HepG2 (cell line): Measurements from ENCODE around the gene ANO2. TPM values are rescaled to one million over a fixed set of nuclear protein-coding genes. Genes with fewer than 3 reads are reported as not detected.

ENCODE experiments used
- ATAC-seq: fragments of 200-7000 bp; cut with Tn5 transposase; 3 replicates; pipeline ENCODE4 v1.9.1; 2020; ENCODE audit warnings: mild to moderate bottlenecking, moderate library complexity
- BruUV-seq: library from RNA; stranded (reverse); fragments of 400-500 nt; replicated peaks from 2 replicates; lab custom pipeline; 2021; lab: Mats Ljungman, UMichigan
- CTCF ChIA-PET: fragments of 300-600 bp; formaldehyde crosslinking; extraction: SDS; loops from one replicate; lab custom pipeline; 2021; ENCODE audit warnings: low total read pairs, inconsistent platforms, low intra/inter-chr PET ratio; lab: Yijun Ruan, JAX
- POLR2A ChIA-PET: fragments of 350-600 bp; sonication (Branson Sonifier 250); formaldehyde crosslinking; loops from one replicate; lab custom pipeline; 2020; ENCODE audit warnings: antibody characterized with exemption, inconsistent platforms; lab: Yijun Ruan, JAX
- DNase-seq: peaks from one replicate; pipeline ENCODE4 v3.0.0-alpha.2; 2015; ENCODE audit warnings: low spot score
- FAIRE-seq: peaks from 3 replicates; lab custom pipeline; 2011; peaks lifted over from hg19 to GRCh38; lab: Jason Lieb, UNC
- H2AFZ ChIP-seq: one replicate; pipeline ENCODE4 v1.6.1; 2011; ENCODE audit warnings: low read length, inconsistent platforms
- H3K27ac ChIP-seq: fragments of 300-600 bp; 3 replicates; pipeline ENCODE4 v1.8.0; 2011; ENCODE audit warnings: mixed run types, mild to moderate bottlenecking, mixed read lengths, low read length, inconsistent platforms; ENCODE audit not compliant: insufficient read depth; ENCODE audit errors: extremely low read length
- H3K27me3 ChIP-seq, 2 experiments: fragments of 200-600 bp in 1 of 2; 2 replicates in 1 of 2; 3 replicates in 1 of 2; pipeline versions ENCODE4 v1.6.0 to v1.8.0; 2011; ENCODE audit warnings: low read length in 2 of 2, mild to moderate bottlenecking in 2 of 2, moderate library complexity in 2 of 2, inconsistent platforms in 1 of 2; ENCODE audit not compliant: insufficient read depth in 2 of 2, control insufficient read depth in 1 of 2
- H3K36me3 ChIP-seq, 2 experiments: fragments of 200-600 bp in 1 of 2; replicated peaks in 1 of 2; 2 replicates in 1 of 2; 3 replicates in 1 of 2; pipeline versions ENCODE4 v1.5.1 to v1.8.0; 2011; ENCODE audit warnings: low read length in 2 of 2, inconsistent platforms in 1 of 2; ENCODE audit not compliant: insufficient read depth in 2 of 2, control insufficient read depth in 1 of 2
- H3K4me1 ChIP-seq: 2 replicates; pipeline ENCODE4 v1.5.1; 2012; ENCODE audit warnings: low read length, inconsistent platforms; ENCODE audit not compliant: insufficient read depth
- H3K4me2 ChIP-seq: 2 replicates; pipeline ENCODE4 v1.6.0; 2011; ENCODE audit warnings: low read depth, low read length, inconsistent platforms
- H3K4me3 ChIP-seq, 3 experiments: fragments of 200-600 bp in 1 of 3; sonication (generic), shearing (Covaris generic) in 1 of 3; replicated peaks in 1 of 3; 2 replicates each; pipeline ENCODE4 v1.5.1; 2011 to 2016; ENCODE audit warnings: low read length in 3 of 3, inconsistent platforms in 2 of 3, low read depth in 2 of 3, mild to moderate bottlenecking in 2 of 3, control low read depth in 1 of 3, mixed read lengths in 1 of 3; ENCODE audit not compliant: insufficient read depth in 1 of 3
- H3K79me2 ChIP-seq: one replicate; pipeline ENCODE4 v1.6.1; 2011; ENCODE audit warnings: low read length, inconsistent platforms; ENCODE audit not compliant: insufficient read depth
- H3K9ac ChIP-seq: 2 replicates; pipeline ENCODE4 v1.6.0; 2011; ENCODE audit warnings: mild to moderate bottlenecking, low read depth, low read length, inconsistent platforms; ENCODE audit not compliant: insufficient read depth
- H3K9me3 ChIP-seq: 2 replicates; pipeline ENCODE4 v1.5.1; 2012; ENCODE audit warnings: mild to moderate bottlenecking, low read length
- H4K20me1 ChIP-seq: 2 replicates; pipeline ENCODE4 v1.6.0; 2011; ENCODE audit warnings: inconsistent platforms, mild to moderate bottlenecking, low read length, moderate library complexity; ENCODE audit not compliant: insufficient read depth
- BRCA1 ChIP-seq: sonication (generic); formaldehyde crosslinking; IDR thresholded peaks from 2 replicates; pipeline ENCODE4 v1.4.0; 2020; ENCODE audit warnings: missing genetic modification reagents
- CEBPB ChIP-seq: IDR thresholded peaks from 2 replicates; pipeline ENCODE4 v1.6.1; 2011; ENCODE audit warnings: low read depth, low read length, improper control_type of control experiment, borderline replicate concordance
- CREBL2 ChIP-seq: sonication (generic); formaldehyde crosslinking; IDR thresholded peaks from 2 replicates; pipeline ENCODE4 v1.8.1; 2023; ENCODE audit warnings: missing genetic modification reagents, mild to moderate bottlenecking, borderline replicate concordance
- DDIT3 ChIP-seq: sonication (generic); formaldehyde crosslinking; IDR thresholded peaks from 2 replicates; pipeline ENCODE4 v1.4.0; 2020; ENCODE audit warnings: mild to moderate bottlenecking, missing genetic modification reagents
- FOXK2 ChIP-seq: fragments of 450-650 bp; IDR thresholded peaks from 2 replicates; pipeline ENCODE4 v1.6.1; 2016
- FUBP1 ChIP-seq: sonication (generic); formaldehyde crosslinking; IDR thresholded peaks from 2 replicates; pipeline ENCODE4 v1.5.1; 2020; ENCODE audit warnings: missing genetic modification reagents, mild to moderate bottlenecking, borderline replicate concordance
- MBD4 ChIP-seq: IDR thresholded peaks from 2 replicates; pipeline ENCODE4 v1.6.1; 2012; ENCODE audit warnings: low read length, inconsistent platforms, borderline replicate concordance
- PHB2 ChIP-seq: fragments of 450-650 bp; IDR thresholded peaks from 2 replicates; pipeline ENCODE4 v1.6.1; 2018; ENCODE audit not compliant: partially characterized antibody
- PHF8 ChIP-seq: sonication (generic); formaldehyde crosslinking; IDR thresholded peaks from 2 replicates; pipeline ENCODE4 v1.5.0; 2020; ENCODE audit warnings: missing genetic modification reagents
- ZNF230 ChIP-seq: sonication (generic); formaldehyde crosslinking; IDR thresholded peaks from 2 replicates; pipeline ENCODE4 v1.4.0; 2020; ENCODE audit warnings: mild to moderate bottlenecking, missing genetic modification reagents
- ZNF761 ChIP-seq: sonication (generic); formaldehyde crosslinking; conservative IDR thresholded peaks from 2 replicates; pipeline ENCODE4 v1.4.0; 2020; ENCODE audit warnings: mild to moderate bottlenecking, missing genetic modification reagents
- WGBS: methylation state at CpG from one replicate; pipeline ENCODE4 v1.1.6; 2017; ENCODE audit warnings: low lambda C conversion rate; 5-methylcytosine and 5-hydroxymethylcytosine counted together
- in situ Hi-C: cut with HindIII; loops from 2 replicates; pipeline ENCODE4 v1.10.0; 2017; ENCODE audit warnings: low pct_unique_long_range_greater_than_20kb; ENCODE audit not compliant: extremely low pct_ligation_motif_present
- intact Hi-C: fragments of 100-400 bp; cut with micrococcal nuclease; formaldehyde crosslinking; loops from one replicate; pipeline ENCODE4 v1.10.0; 2022; ENCODE audit not compliant: unreplicated experiment
- polyA plus RNA-seq, 8 experiments: library from polyadenylated mRNA; depleted of rRNA in 3 of 8; stranded (reverse) in 7 of 8; unstranded in 1 of 8; fragments of >200 nt; fragmentation: Illumina TruSeq in 4 of 8; extraction: Trizol in 4 of 8; gene quantifications; 2 replicates each; pipeline versions ENCODE4 v1.2.1 to v1.2.3, GENCODE V29; 2011 to 2016; ENCODE audit warnings: low read depth in 4 of 8, missing spikeins in 1 of 8, mixed read lengths in 1 of 8; ENCODE audit not compliant: insufficient read depth in 1 of 8
- total RNA-seq, 5 experiments: library from RNA; depleted of rRNA; stranded (reverse); fragments of >200 nt; fragmentation: Illumina TruSeq; extraction: Trizol; gene quantifications; 2 replicates each; pipeline ENCODE4 v1.2.3, GENCODE V29; 2016; ENCODE audit warnings: low read depth in 1 of 5
- TF ChIP-seq, protein P1 (sequence below): sonication (generic); formaldehyde crosslinking; IDR thresholded peaks from 2 replicates; pipeline ENCODE4 v1.4.0; 2020; ENCODE audit warnings: missing genetic modification reagents

The ANO2 gene
- total and polyA plus RNA-seq, 2 of the 13 experiments (the other 11 are each of a cell fraction or from before 2014, with no cell fraction given), result 0.18 TPM; not detected in 1

- ChIA-PET POLR2A (no interaction called here), CTCF (no interaction called here)
- Histone ChIP-seq H3K27ac (no peak overlapping the region), H3K27me3 (0 out of 5 replicates have a peak, but pooled peaks cover 0 to 6% of the 10 kb centered on the region in 2 experiments), H3K9ac (no peak overlapping the region), H3K4me2 (no peak overlapping the region), H3K79me2 (no peaks in the 10 kb centered on the region), H3K36me3 (no peaks in the 10 kb centered on the region), H3K4me1 (no peaks in the 10 kb centered on the region), H4K20me1 (no peaks in the 10 kb centered on the region), H3K9me3 (no peaks in the 10 kb centered on the region), H3K4me3 (no peak overlapping the region), H2AFZ (no peak overlapping the region)
- no peak for DNase-seq
- no TSS peak for BruUV-seq
- intact Hi-C loops (no loop called here), in situ Hi-C loops (no loop called here)
- FAIRE-seq, result no peak
- no peak for ATAC-seq
- peak; percentile 13; the same call in 1 of the 2 replicates for TF ChIP-seq CEBPB
- no peak for TF ChIP-seq FUBP1
- TF ChIP-seq BRCA1 (CRISPR knock-in tag), result no peak
These were observed 351.1 kb downstream of the ANO2 start for GRCh38 chr12:5593998-5594397.

DNA sequence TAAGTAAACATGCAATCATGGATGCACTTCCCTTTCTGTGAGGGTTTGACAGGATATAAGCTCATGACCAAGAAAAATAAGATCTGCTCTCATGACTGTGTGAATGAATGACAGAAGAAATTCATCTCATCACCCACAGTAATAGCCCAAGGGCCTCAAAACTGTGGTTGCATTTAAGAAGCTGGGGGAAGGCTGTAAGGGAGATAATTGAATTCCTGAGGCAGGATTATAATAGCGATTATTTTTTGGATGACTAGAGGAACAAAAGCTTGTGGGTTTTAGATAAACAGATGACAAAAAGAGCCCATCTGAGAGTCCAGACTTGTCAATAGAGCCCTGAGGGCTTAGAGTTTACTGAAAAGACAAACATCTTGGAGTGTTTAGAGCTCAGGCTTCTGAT is 352.0 kb downstream of the ANO2 start:
- H4K20me1 ChIP-seq, result no peaks in the 10 kb centered on the region
- TF ChIP-seq ZNF761 (no peak), PHB2 (no peak), CREBL2 (CRISPR knock-in tag) (no peak), ZNF230 (CRISPR knock-in tag) (no peak), DDIT3 (CRISPR knock-in tag) (no peak), PHF8 (CRISPR knock-in tag) (no peak), FOXK2 (no peak), MBD4 (no peak)
- TF ChIP-seq, protein P1, sequence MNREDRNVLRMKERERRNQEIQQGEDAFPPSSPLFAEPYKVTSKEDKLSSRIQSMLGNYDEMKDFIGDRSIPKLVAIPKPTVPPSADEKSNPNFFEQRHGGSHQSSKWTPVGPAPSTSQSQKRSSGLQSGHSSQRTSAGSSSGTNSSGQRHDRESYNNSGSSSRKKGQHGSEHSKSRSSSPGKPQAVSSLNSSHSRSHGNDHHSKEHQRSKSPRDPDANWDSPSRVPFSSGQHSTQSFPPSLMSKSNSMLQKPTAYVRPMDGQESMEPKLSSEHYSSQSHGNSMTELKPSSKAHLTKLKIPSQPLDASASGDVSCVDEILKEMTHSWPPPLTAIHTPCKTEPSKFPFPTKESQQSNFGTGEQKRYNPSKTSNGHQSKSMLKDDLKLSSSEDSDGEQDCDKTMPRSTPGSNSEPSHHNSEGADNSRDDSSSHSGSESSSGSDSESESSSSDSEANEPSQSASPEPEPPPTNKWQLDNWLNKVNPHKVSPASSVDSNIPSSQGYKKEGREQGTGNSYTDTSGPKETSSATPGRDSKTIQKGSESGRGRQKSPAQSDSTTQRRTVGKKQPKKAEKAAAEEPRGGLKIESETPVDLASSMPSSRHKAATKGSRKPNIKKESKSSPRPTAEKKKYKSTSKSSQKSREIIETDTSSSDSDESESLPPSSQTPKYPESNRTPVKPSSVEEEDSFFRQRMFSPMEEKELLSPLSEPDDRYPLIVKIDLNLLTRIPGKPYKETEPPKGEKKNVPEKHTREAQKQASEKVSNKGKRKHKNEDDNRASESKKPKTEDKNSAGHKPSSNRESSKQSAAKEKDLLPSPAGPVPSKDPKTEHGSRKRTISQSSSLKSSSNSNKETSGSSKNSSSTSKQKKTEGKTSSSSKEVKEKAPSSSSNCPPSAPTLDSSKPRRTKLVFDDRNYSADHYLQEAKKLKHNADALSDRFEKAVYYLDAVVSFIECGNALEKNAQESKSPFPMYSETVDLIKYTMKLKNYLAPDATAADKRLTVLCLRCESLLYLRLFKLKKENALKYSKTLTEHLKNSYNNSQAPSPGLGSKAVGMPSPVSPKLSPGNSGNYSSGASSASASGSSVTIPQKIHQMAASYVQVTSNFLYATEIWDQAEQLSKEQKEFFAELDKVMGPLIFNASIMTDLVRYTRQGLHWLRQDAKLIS (CRISPR knock-in tag), result no peak

More for the DNA sequence above, 352.0 kb downstream of the ANO2 start:
- Histone ChIP-seq H2AFZ (no peak overlapping the region), H3K4me1 (no peaks in the 10 kb centered on the region), H3K9ac (no peak overlapping the region), H3K4me2 (no peak overlapping the region), H3K36me3 (no peaks in the 10 kb centered on the region), H3K79me2 (no peaks in the 10 kb centered on the region), H3K27ac (no peak overlapping the region), H3K4me3 (no peak overlapping the region), H3K27me3 (peaks cover 0 to 6% of the 10 kb centered on the region in 2 experiments; a peak in 1 of 5 replicates), H3K9me3 (no peaks in the 10 kb centered on the region)
- ATAC-seq (no peak), DNase-seq (no peak), FAIRE-seq (no peak)
- in situ Hi-C loops, result no loop called here
- no TSS peak for BruUV-seq
- ChIA-PET POLR2A (no interaction called here), CTCF (no interaction called here)
- 0% methylated on average over 1 of the region's 1 CpG for WGBS
- intact Hi-C loops, result no loop called here
